H1 (cell line): Measurements from ENCODE around the gene WNT8B. TPM values are rescaled to one million over a fixed set of nuclear protein-coding genes. Genes with fewer than 3 reads are reported as not detected.

Experiments
- BRCA1 ChIP-seq: IDR thresholded peaks from 2 replicates; pipeline ENCODE4 v1.6.1; 2012; ENCODE audit warnings: low read depth, low read length, improper control_type of control experiment
- CBX8 ChIP-seq: fragments of 300-800, 300-1000 bp; sonication (generic); IDR thresholded peaks from 2 replicates; pipeline ENCODE4 v1.7.1; 2016; ENCODE audit warnings: low read depth, low read length, borderline replicate concordance
- CHD2 ChIP-seq: IDR thresholded peaks from 2 replicates; pipeline ENCODE4 v1.6.1; 2012; ENCODE audit warnings: low read length, improper control_type of control experiment
- CHD7 ChIP-seq: fragments of 300-600 bp; sonication (generic); IDR thresholded peaks from 2 replicates; pipeline ENCODE4 v1.7.1; 2012; ENCODE audit warnings: low read length, moderate library complexity, mild to moderate bottlenecking, inconsistent platforms; ENCODE audit not compliant: insufficient replicate concordance
- CTCF ChIP-seq, 3 experiments: IDR thresholded peaks; 1 replicate in 2 of 3; 2 replicates in 1 of 3; pipeline versions ENCODE4 v1.5.1 to v1.6.1; 2011; ENCODE audit warnings: low read length in 3 of 3, mild to moderate bottlenecking in 3 of 3, inconsistent platforms in 2 of 3, low read depth in 1 of 3, moderate library complexity in 1 of 3; ENCODE audit not compliant: insufficient read depth in 1 of 3; ENCODE audit errors: control extremely low read depth in 1 of 3
- GTF2F1 ChIP-seq: IDR thresholded peaks from 2 replicates; pipeline ENCODE4 v1.6.1; 2012; ENCODE audit warnings: low read depth, low read length, improper control_type of control experiment, borderline replicate concordance
- KDM5A ChIP-seq: fragments of 200-600 bp; IDR thresholded peaks from 2 replicates; pipeline ENCODE4 v1.7.1; 2012; ENCODE audit warnings: mild to moderate bottlenecking, low read length, inconsistent platforms, mixed read lengths
- MAFK ChIP-seq: IDR thresholded peaks from 2 replicates; pipeline ENCODE4 v1.6.1; 2012; ENCODE audit warnings: low read depth, mild to moderate bottlenecking, improper control_type of control experiment, low read length
- TBP ChIP-seq: IDR thresholded peaks from 2 replicates; pipeline ENCODE4 v1.6.1; 2011; ENCODE audit warnings: low read depth, low read length, improper control_type of control experiment
- polyA plus RNA-seq, 7 experiments: library from polyadenylated mRNA; depleted of rRNA in 3 of 7; stranded (reverse) in 5 of 7; unstranded in 2 of 7; fragments of >200 nt in 5 of 7; fragments of 200-250 nt in 2 of 7; gene quantifications; 1 replicate in 5 of 7; 2 replicates in 1 of 7; 4 replicates in 1 of 7; pipeline versions ENCODE4 v1.2.1 to v1.2.3, GENCODE V29; 2011 to 2013; ENCODE audit warnings: missing spikeins in 2 of 7, mixed read lengths in 2 of 7
- total RNA-seq: library from RNA; stranded (reverse); fragmentation: NEBNext Ultra II Directional; extraction: Animal tissue kit (Norgen Biotek cat#: 25700); gene quantifications from 2 replicates; pipeline ENCODE4 v1.2.1, GENCODE V29; 2021

WNT8B gene
- total and polyA plus RNA-seq, 2 of the 8 experiments (the other 6 are each of a cell fraction or from before 2014, with no cell fraction given) = 0.20 to 0.67 TPM

GRCh38 chr10:100490531-100490930, 27.7 kb downstream of the WNT8B start (continued):
- TF ChIP-seq CBX8 (no peak), GTF2F1 (no peak), MAFK (no peak), KDM5A (no peak), CTCF (IDR thresholded peaks at IDR 0.05; ENCODE audit: control extremely low read depth in 1 of 3, insufficient read depth in 1 of 3, low read depth in 1 of 3, low read length in 3 of 3) (no peak), TBP (no peak), CHD2 (no peak), BRCA1 (no peak), CHD7 (no peak)
